ENCODE results near the gene SLC1A3.
A peak's percentile ranks its signal among the peaks of the same experiment; 100 is the strongest.
"Not testable (repeated sequence)": the region's sequence is repeated elsewhere in the genome, so short reads cannot be mapped to it uniquely, and the experiment has no call there.

SLC1A3 gene

GRCh38 chr5:36606428-36607113 lies at the start of gene SLC1A3:
SLC1A3 (plus strand) TSS chr5:36606606; CDS start chr5:36608424, 1,818 bp downstream.
- DNase-seq (ENCODE audit: low read depth in 2 of 2): peak in 1 of 2 experiments; percentile 42

DNA sequence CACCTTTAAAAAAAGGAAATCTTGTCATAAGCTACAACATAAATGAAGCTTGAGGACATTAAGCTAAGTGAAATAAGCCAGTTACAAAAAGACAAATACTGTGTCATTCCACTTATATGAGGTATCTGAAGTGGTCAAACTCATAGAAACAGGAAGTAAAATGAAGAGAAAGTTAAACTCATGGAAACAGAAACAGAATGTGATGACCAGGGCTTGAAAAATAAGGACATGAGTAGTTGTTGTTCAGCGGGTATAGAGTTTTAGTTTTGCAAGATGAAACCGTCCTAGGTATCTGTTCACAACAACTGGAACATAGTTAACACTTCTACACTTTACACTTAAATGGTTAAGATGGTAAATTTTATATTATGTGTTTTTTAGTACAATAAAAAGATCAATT lies 47.8 kb upstream of the SLC1A3 start:
- DNase-seq (ENCODE audit: low read depth in 2 of 2): no peak

- DNase-seq (ENCODE audit: low read depth in 2 of 2): no peak
Measured at GRCh38 chr5:36561601-36562000, 44.8 kb upstream of the SLC1A3 start.

DNA sequence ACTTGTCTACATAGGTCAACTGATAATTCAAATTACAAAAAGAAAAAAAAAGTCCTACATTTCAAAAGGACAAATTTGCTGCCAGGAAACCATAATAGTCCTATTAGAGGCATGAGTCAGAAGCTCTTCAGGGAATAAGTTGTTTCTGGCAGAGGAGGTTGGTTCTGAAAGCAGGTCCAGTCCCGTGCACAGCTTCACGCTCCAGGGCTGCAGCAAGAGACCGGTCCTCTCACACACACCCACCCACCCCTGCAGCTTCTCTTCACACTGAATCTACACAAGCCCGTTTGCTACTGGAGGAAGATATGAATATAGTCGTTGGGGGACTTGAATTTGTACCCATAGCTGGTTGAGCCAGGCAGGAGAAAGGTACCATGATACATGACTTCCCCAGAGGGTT lies 36.9 kb upstream of the SLC1A3 start:
- peak in 1 of 2 experiments; percentile 22 for DNase-seq (ENCODE audit: low read depth in 2 of 2)

- DNase-seq (ENCODE audit: low read depth in 2 of 2): peak in 1 of 2 experiments; percentile 23
Measured at GRCh38 chr5:36570301-36571095, 35.9 kb upstream of the SLC1A3 start.

GRCh38 chr5:36571401-36572042 lies 34.9 kb upstream of the SLC1A3 start:
- no peak for DNase-seq (ENCODE audit: low read depth in 2 of 2)

DNA sequence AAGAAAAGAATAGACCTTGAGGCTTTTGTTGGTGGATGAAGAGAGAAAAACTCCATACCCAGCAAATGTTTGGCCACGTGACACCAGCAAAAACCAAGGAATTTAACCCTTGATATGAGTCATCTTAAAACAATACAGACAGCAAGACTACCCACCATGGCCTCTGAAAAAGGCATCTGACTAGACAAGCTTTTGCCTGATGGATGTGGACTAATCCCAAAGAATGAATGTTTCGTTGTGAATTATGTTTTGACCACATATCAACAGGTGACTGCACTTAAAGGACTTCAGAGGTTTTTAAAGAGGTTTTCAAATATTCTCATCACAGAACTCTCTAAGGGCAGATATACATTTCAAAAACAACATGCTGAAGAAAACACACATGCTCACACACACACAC lies 33.0 kb upstream of the SLC1A3 start:
- DNase-seq (ENCODE audit: low read depth in 2 of 2): peak; percentile 77 to 78

GRCh38 chr5:36575361-36575781 lies 31.0 kb upstream of the SLC1A3 start:
- DNase-seq (ENCODE audit: low read depth in 2 of 2): peak in 1 of 2 experiments; percentile 14

DNA sequence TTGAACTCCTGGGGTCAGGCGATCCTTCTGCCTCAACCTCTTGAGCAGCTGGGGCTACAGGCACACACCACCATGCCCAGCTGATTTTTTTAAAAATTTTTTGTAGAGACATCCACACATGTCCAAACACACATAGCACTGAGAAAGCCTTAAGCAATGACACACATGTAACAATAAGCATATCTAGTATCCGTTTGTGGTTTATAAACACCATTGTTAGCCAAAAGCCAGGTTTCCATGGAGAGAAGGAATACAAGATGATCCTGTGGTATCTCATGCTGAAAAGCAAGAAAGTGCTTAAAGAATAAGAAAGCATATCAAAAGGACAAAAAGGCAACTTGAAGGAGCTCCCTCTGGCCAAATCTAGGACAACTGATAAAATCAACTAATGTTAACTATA lies 29.7 kb upstream of the SLC1A3 start:
- no peak for DNase-seq (ENCODE audit: low read depth in 2 of 2)

DNA sequence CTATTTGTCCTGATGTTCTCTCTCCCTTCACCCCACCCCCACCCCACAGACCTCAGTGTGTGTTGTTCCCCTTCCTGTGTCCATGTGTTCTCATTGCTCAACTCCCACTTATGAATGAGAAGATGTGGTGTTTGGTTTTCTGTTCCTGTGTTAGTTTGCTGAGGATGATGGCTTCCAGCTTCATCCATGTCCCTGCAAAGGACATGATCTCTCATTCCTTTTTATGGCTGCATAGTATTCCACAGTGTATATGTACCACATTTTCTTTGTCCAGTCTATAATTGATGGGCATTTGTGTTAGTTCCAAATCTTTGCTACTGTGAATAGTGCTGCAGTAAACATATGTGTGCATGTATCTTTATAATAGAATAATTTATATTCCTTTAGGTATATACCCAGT lies 26.5 kb upstream of the SLC1A3 start:
- not testable (repeated sequence) for DNase-seq (ENCODE audit: low read depth in 2 of 2)

GRCh38 chr5:36581070-36581469 lies 25.3 kb upstream of the SLC1A3 start:
- DNase-seq (ENCODE audit: low read depth in 2 of 2): no peak

GRCh38 chr5:36584009-36584875 lies 22.2 kb upstream of the SLC1A3 start:
- DNase-seq (ENCODE audit: low read depth in 2 of 2): no peak

DNA sequence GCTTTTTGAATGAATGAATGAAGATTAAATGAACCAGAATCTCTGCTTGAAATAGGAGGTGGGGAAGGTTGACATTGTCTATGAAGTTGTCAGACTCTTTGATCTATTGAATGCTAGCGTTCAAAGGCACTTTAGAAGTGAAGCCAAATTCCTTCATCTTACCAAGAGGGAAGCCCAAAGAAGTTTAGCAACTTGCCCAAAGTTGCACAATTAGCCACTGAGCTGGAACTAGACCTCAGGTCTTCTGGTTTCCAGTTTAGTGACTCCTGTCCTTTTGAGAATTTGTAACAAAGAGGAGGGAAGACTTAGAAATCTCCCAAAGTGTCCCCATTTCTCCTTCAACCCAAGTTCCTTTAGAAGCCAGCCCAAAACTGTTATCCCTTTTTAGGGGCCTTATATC lies 20.7 kb upstream of the SLC1A3 start:
- DNase-seq (ENCODE audit: low read depth in 2 of 2): no peak

GRCh38 chr5:36587354-36587753 lies 19.1 kb upstream of the SLC1A3 start:
- no peak for DNase-seq (ENCODE audit: low read depth in 2 of 2)

DNA sequence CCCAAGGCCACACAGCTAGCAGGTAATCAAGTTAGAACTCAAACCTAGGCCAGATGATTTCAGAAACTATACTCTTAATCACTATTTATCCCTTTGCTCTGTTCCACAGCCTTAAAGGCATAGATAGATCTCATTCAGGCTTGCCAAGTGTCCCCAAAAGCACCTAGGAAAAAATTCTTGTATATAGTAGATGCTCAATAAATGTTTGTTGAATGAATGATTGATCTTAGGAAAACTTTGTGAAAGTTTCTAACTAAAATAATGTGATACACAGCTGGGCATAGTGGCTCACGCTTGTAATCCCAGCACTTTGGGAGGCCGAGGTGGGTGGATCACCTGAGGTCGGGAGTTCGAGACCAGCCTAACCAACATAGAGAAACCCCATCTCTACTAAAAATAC lies 16.7 kb upstream of the SLC1A3 start:
- DNase-seq (ENCODE audit: low read depth in 2 of 2): not testable (repeated sequence)

GRCh38 chr5:36590513-36591286 lies 15.7 kb upstream of the SLC1A3 start:
- no peak for DNase-seq (ENCODE audit: low read depth in 2 of 2)

GRCh38 chr5:36593867-36594266 lies 12.5 kb upstream of the SLC1A3 start:
- no peak for DNase-seq (ENCODE audit: low read depth in 2 of 2)

DNA sequence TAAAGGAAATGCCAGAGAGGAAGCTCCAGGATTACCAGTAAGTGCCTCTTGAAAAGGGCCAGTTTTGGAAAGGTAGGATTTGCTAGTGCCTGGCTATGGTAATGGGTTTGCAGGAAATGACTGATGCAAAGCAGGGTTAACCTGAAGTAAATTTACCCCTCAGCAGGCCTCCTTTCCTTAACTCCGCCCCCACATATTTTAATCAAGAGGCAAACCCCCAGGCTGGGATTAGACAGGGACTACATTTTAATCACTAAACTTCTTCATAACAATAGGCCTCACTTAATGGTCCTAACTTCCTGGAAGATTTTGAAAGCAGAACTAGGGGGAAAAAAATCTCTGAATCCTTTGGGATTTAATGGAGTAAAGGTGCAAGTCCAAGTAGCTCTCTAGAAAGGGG lies 10.2 kb upstream of the SLC1A3 start:
- DNase-seq (ENCODE audit: low read depth in 2 of 2): no peak

GRCh38 chr5:36596756-36597155 lies 9.7 kb upstream of the SLC1A3 start:
- no peak for DNase-seq (ENCODE audit: low read depth in 2 of 2)

DNA sequence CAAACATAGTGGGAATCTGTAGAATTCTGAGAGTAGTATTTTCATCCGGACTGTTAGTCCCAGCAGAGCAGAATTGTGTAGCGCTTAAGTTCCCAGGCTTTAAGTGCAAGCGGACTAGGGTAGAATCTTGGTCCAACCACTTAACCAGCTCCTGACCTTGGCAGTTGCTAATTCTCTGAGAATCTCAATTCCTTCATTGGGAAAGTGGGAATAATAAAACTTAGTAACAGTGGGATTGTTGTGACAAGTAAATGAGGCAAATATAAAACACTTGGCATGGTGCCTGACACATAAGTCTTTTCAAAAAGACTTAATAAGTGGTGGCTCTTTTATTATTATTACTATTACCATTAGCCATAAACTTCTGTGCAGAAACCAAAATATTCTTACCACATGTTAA lies 8.4 kb upstream of the SLC1A3 start:
- DNase-seq (ENCODE audit: low read depth in 2 of 2): no peak
